Chondrocyte (in vitro differentiated cells): ENCODE data around the gene C6orf62. TPM values are rescaled to one million over a fixed set of nuclear protein-coding genes. Genes with fewer than 3 reads are reported as not detected.
"Not testable (repeated sequence)": the region's sequence is repeated elsewhere in the genome, so short reads cannot be mapped to it uniquely, and the experiment has no call there.

Experiments
- DNase-seq: peaks from one replicate; pipeline ENCODE4 v3.0.0; 2021; ENCODE audit warnings: mixed read lengths, low spot score
- H3K27ac Mint-ChIP-seq: one replicate; pipeline ENCODE4 v1.8.0; 2021; ENCODE audit warnings: mild to moderate bottlenecking, moderate library complexity, mixed read lengths; ENCODE audit not compliant: unreplicated experiment
- H3K27me3 Mint-ChIP-seq: 2 replicates; pipeline ENCODE4 v1.8.0; 2021; ENCODE audit warnings: low read depth, mixed read lengths
- H3K36me3 Mint-ChIP-seq: 2 replicates; pipeline ENCODE4 v1.8.0; 2021; ENCODE audit warnings: low read depth, mixed read lengths
- H3K4me1 Mint-ChIP-seq: 2 replicates; pipeline ENCODE4 v1.8.0; 2021; ENCODE audit warnings: low read depth, mild to moderate bottlenecking, mixed read lengths
- H3K4me3 Mint-ChIP-seq: one replicate; pipeline ENCODE4 v1.8.0; 2021; ENCODE audit warnings: mild to moderate bottlenecking, moderate library complexity, mixed read lengths; ENCODE audit not compliant: unreplicated experiment
- H3K9me3 Mint-ChIP-seq: 2 replicates; pipeline ENCODE4 v1.8.0; 2021; ENCODE audit warnings: low read depth, mixed read lengths
- CTCF ChIP-seq: fragments of 200-600 bp; sonication (generic); IDR thresholded peaks from 2 replicates; pipeline ENCODE4 v1.5.0; 2021; ENCODE audit warnings: antibody characterized with exemption, mild to moderate bottlenecking, moderate library complexity
- total RNA-seq: library from RNA; stranded (reverse); gene quantifications from 3 replicates; pipeline ENCODE4 v1.2.1, GENCODE V29; 2021

The C6orf62 gene
- total RNA-seq, 1 donor from 2014 or later: 91.9 TPM

DNA sequence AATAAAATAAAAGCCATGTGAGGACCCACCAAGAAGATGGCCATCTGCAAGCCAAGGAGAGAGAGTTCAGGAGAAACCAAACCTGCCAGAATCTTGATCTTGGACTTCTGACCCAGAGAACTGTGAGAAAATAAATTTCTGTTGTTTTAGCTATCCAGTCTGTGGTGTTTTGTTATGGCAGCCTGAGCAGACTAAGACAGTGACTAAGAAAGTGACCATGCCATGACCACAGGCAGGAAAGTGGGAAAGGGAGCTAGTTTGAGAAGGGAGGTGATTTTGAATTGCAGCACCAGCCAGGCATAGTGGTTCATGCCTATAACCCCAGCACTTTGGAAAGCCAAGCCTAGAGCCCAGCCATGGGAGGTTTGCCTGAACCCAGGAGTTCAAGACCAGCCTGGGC is 21.9 kb upstream of the C6orf62 start:
- no peaks in the 10 kb centered on the region for H3K36me3 Mint-ChIP-seq
- TF ChIP-seq CTCF: no peak
- H3K4me3 Mint-ChIP-seq: no peak overlapping the region
- no peaks in the 10 kb centered on the region for H3K27me3 Mint-ChIP-seq
- peaks cover 33% of the 10 kb centered on the region for H3K4me1 Mint-ChIP-seq
- peak overlapping the region; percentile 53 for H3K27ac Mint-ChIP-seq
- DNase-seq: no peak
- no peaks in the 10 kb centered on the region for H3K9me3 Mint-ChIP-seq

DNA sequence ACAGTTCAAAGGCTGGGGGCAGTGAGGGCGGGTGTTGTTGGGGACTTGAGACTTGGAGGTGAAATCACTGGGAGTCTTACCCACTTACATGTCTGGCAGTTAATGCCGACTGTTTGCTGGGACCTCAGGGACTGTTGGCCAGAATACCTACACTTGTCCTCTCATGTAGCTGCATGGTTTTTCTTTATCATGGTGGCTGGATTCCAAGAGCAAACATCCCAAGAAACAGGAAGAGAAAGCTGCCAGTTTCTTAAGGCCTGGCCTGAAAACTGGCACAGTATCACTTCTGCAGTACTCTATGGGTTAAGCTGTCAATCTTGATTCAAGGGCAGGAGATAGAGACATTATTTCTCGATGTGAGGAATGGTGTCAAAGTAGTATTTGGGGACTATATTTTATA is 19.8 kb upstream of the C6orf62 start:
- no peak for TF ChIP-seq CTCF
- DNase-seq: no peak
- Mint-ChIP-seq H3K4me1 (peaks cover 25% of the 10 kb centered on the region), H3K9me3 (no peaks in the 10 kb centered on the region), H3K36me3 (no peaks in the 10 kb centered on the region), H3K4me3 (no peak overlapping the region), H3K27ac (no peak overlapping the region), H3K27me3 (no peaks in the 10 kb centered on the region)

DNA sequence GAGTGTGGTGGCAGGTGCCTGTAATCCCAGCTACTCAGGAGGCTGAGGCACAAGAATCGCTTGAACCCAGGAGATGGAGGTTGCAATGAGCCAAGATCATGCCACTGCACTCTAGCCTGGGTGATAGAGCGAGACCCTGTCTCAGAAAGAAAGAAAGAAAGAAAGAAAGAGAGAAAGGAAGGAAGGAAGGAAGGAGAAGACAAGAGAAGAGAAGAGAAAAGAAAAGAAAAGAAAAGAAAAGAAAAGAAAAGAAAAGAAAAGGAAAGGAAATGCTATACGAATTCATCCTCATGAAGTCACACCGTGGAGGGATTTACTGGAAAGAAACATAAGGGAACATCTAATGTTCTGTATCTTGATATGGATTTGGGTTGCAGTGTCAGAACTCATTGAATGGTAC is 15.8 kb upstream of the C6orf62 start:
- not testable (repeated sequence) for DNase-seq, H3K27me3 Mint-ChIP-seq, H3K36me3 Mint-ChIP-seq, H3K27ac Mint-ChIP-seq, H3K4me1 Mint-ChIP-seq, H3K4me3 Mint-ChIP-seq, H3K9me3 Mint-ChIP-seq

DNA sequence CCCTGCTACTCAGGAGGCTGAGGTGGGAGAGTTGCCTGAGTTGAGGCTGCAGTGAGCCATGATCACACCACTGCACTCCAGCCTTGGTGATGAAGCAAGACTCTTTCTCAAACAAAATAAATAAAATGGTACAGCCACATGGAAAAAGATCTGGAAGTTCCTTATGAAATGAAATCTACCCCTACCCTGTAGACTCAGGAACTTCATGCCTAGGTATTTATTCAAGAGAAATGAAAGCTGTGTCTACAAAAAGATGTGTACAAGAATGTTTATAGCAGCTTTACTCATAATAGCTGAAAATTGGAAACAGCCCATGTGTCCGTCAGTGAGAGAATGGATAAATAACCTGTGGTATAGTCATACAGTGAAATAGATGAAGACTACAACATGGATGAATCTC is 15.2 kb upstream of the C6orf62 start:
- H3K4me3 Mint-ChIP-seq: no peak overlapping the region
- peaks cover 7% of the 10 kb centered on the region for H3K9me3 Mint-ChIP-seq
- H3K27ac Mint-ChIP-seq: no peak overlapping the region
- H3K36me3 Mint-ChIP-seq: peaks cover 3% of the 10 kb centered on the region
- no peak for DNase-seq
- no peaks in the 10 kb centered on the region for H3K4me1 Mint-ChIP-seq
- no peak for TF ChIP-seq CTCF
- no peaks in the 10 kb centered on the region for H3K27me3 Mint-ChIP-seq

DNA sequence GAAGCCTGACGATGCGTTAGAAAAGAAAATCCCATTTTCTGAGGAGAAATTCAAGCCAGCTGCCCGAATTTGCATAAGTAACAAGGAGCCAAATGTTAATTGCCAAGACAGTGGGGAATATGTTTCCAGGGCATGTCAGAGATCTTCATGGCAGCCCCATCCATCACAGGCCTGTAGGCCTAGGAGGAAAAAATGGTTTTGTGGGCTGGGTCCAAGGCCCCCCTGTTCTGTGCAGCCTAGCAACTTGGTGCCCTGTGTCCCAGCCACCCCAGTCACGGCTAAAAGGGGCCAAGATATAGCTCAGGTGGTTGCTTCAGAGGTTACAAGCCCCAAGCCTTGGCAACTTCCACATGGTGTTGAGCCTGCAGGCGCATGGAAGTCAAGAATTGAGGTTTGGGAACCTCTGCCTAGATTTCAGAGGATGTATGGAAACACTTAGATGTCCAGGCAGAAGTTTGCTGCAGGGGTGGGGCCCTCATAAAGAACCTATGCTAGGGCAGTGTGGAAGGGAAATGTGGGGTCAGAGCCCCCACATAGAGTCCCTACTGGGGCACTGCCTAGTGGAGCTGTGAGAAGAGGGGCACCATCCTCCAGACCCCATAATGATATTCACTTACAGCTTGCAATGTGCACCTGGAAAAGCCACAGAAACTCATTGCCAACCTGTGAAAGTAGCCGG is 12.6 kb upstream of the C6orf62 start:
- not testable (repeated sequence) for DNase-seq, H3K27ac Mint-ChIP-seq, H3K27me3 Mint-ChIP-seq, H3K4me1 Mint-ChIP-seq, H3K4me3 Mint-ChIP-seq, H3K9me3 Mint-ChIP-seq, H3K36me3 Mint-ChIP-seq

GRCh38 chr6:24730653-24731052 is 11.7 kb upstream of the C6orf62 start:
- H3K27me3 Mint-ChIP-seq, H3K27ac Mint-ChIP-seq, H3K4me1 Mint-ChIP-seq, H3K4me3 Mint-ChIP-seq, H3K36me3 Mint-ChIP-seq, DNase-seq, H3K9me3 Mint-ChIP-seq: not testable (repeated sequence)

GRCh38 chr6:24723270-24723669 is 4.3 kb upstream of the C6orf62 start:
- no peaks in the 10 kb centered on the region for H3K27me3 Mint-ChIP-seq
- DNase-seq: no peak
- peaks cover 6% of the 10 kb centered on the region for H3K36me3 Mint-ChIP-seq
- peaks cover 11% of the 10 kb centered on the region for H3K4me1 Mint-ChIP-seq
- no peak overlapping the region for H3K4me3 Mint-ChIP-seq
- H3K9me3 Mint-ChIP-seq: no peaks in the 10 kb centered on the region
- TF ChIP-seq CTCF: no peak
- no peak overlapping the region for H3K27ac Mint-ChIP-seq
